ENCODE results near the gene CLEC9A. TPM values are rescaled to one million over a fixed set of nuclear protein-coding genes. Genes with fewer than 3 reads are reported as not detected.

Gene CLEC9A
- total RNA-seq, 2 donors from 2014 or later = 0.18 TPM; not detected in 1

- H3K4me3 Mint-ChIP-seq = no peak overlapping the region
- H3K4me1 Mint-ChIP-seq = no peaks in the 10 kb centered on the region
- DNase-seq (no peak), ATAC-seq (no peak)
- H3K27me3 Mint-ChIP-seq = peaks cover 13% of the 10 kb centered on the region
- H3K36me3 Mint-ChIP-seq (ENCODE audit: low read depth) = no peaks in the 10 kb centered on the region
- H3K27ac Mint-ChIP-seq = no peak overlapping the region
- H3K9me3 ChIP-seq (ENCODE audit: control insufficient read depth, low read length, poor library complexity, severe bottlenecking) = no peaks in the 10 kb centered on the region
Observed at GRCh38 chr12:10101042-10101579, 70.6 kb downstream of the CLEC9A start.

- no peak overlapping the region for H3K4me3 Mint-ChIP-seq
- H3K36me3 Mint-ChIP-seq (ENCODE audit: low read depth) = no peaks in the 10 kb centered on the region
- no peak overlapping the region for H3K27ac Mint-ChIP-seq
- H3K4me1 Mint-ChIP-seq = no peaks in the 10 kb centered on the region
- no peaks in the 10 kb centered on the region for H3K9me3 ChIP-seq (ENCODE audit: control insufficient read depth, low read length, poor library complexity, severe bottlenecking)
- H3K27me3 Mint-ChIP-seq = peaks cover 13% of the 10 kb centered on the region
- ATAC-seq (no peak), DNase-seq (no peak)
Observed at GRCh38 chr12:10101648-10102220, 71.3 kb downstream of the CLEC9A start.

DNA sequence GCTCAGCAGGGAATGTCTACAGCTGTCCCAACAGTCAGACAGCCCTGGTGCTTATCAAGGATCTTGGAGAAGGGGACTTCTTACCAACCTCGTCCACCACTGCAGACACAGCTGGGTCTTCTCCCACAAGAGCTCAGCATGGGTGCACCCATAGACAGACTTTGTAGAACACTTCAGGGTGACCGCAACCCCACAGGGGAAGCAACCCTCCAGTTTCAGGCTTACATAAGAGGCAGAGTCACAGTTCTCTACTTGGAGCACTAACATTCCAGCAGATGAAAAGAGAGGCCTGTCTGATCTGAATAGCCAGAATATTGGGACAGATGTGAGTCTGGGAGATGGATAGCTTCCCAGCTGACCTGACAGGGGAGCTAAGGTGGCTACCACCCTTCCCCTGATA is 71.8 kb downstream of the CLEC9A start:
- Mint-ChIP-seq H3K36me3 (ENCODE audit: low read depth) (peaks cover 3% of the 10 kb centered on the region), H3K4me3 (no peak overlapping the region), H3K27me3 (peaks cover 13% of the 10 kb centered on the region), H3K4me1 (no peaks in the 10 kb centered on the region), H3K27ac (no peak overlapping the region)
- DNase-seq = no peak
- no peak for ATAC-seq
- no peaks in the 10 kb centered on the region for H3K9me3 ChIP-seq (ENCODE audit: control insufficient read depth, low read length, poor library complexity, severe bottlenecking)

DNA sequence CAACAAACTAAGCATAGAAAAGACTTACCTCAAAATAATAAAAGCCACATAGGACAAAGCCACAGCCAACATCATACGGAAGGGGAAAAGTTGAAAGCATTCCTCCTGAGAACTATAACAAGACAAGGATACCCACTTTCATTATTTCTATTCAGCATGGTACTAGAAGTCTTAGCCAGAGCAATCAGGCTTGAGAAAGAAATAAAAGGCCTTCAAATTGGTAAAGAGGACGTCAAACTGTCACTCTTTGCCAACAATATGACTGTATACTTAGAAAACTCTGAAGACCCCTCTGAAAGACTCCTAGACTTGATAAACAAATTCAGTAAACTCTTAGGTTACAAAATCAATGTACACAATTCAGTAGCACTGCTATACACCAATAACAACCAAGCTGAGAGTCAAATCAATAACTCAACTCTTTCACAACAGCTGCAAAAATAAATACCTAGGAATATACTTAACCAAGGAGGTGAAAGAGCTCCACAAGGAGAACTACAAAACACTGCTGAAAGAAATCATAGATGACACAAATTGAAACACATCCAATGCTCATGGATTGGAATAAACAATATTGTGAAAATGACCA is 79.9 kb downstream of the CLEC9A start:
- peaks cover 3% of the 10 kb centered on the region for H3K27me3 Mint-ChIP-seq
- no peak overlapping the region for H3K27ac Mint-ChIP-seq
- ATAC-seq (no peak), DNase-seq (no peak)
- H3K36me3 Mint-ChIP-seq (ENCODE audit: low read depth) = peaks cover 3% of the 10 kb centered on the region
- H3K9me3 ChIP-seq (ENCODE audit: control insufficient read depth, low read length, poor library complexity, severe bottlenecking) = no peaks in the 10 kb centered on the region
- H3K4me1 Mint-ChIP-seq = no peaks in the 10 kb centered on the region
- no peak overlapping the region for H3K4me3 Mint-ChIP-seq

DNA sequence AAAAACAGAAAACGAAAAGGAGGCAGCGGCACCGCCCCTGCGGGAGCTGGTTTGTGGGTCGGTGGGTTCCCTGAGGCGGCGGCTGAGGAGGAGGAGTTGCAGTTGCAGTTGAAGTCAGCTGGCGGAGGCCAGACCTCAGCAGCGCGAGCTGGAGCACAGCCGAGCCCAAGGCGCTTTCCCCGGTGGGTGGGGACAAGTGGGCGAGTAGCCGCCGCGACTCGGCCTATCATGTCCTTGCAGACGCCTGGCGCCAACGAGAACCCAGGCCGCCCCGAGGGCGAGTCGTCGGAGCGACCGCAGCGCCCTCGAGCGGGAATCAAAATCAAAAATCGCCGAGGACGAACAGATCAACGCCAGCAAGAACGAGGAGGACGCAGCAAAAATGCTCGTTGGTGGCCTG is 81.0 kb downstream of the CLEC9A start:
- no peak overlapping the region for H3K27ac Mint-ChIP-seq
- peaks cover 4% of the 10 kb centered on the region for H3K27me3 Mint-ChIP-seq
- no peak overlapping the region for H3K4me3 Mint-ChIP-seq
- DNase-seq = no peak
- no peaks in the 10 kb centered on the region for H3K4me1 Mint-ChIP-seq
- ATAC-seq = no peak
- H3K36me3 Mint-ChIP-seq (ENCODE audit: low read depth) = peaks cover 3% of the 10 kb centered on the region
- H3K9me3 ChIP-seq (ENCODE audit: control insufficient read depth, low read length, poor library complexity, severe bottlenecking) = no peaks in the 10 kb centered on the region

DNA sequence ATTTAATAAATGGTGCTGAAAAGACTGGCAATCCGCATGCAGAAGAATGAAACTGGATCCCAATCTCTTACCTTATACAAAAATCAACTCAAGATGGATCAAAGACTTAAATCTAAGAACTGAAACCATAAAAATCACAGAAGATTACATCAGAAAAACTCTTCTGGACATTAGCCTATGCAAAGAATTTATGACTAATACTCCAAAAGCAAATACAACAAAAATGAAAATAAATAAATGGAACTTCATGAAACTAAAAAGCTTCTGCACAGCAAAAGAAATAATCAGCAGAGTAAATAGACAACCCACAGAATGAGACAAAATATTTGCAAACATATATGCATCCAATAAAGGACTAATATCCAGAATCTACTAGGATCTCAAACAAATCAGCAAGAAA is 82.6 kb downstream of the CLEC9A start:
- H3K27ac Mint-ChIP-seq = no peak overlapping the region
- DNase-seq (no peak), ATAC-seq (no peak)
- no peaks in the 10 kb centered on the region for H3K36me3 Mint-ChIP-seq (ENCODE audit: low read depth)
- H3K4me1 Mint-ChIP-seq = no peaks in the 10 kb centered on the region
- no peak overlapping the region for H3K4me3 Mint-ChIP-seq
- peaks cover 4% of the 10 kb centered on the region for H3K27me3 Mint-ChIP-seq
- H3K9me3 ChIP-seq (ENCODE audit: control insufficient read depth, low read length, poor library complexity, severe bottlenecking) = no peaks in the 10 kb centered on the region

DNA sequence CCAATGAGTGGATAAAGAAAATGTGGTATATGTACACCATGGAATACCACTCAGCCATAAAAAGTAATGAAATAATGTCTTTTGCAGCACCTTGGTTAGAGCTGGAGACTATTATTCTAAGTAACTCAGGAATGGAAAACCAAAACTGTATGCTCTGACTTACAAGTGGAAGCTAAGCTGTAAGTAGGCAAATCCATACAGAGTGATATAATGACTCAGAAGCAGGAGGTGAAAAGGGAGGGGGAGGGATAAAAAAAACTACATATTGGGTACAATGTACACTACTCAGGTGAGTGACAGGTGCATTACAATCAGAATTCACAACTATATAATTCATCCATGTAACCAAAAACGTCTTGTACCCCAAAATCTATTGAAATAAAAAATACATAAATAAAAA is 83.4 kb downstream of the CLEC9A start:
- Mint-ChIP-seq H3K4me1 (peaks cover 2% of the 10 kb centered on the region), H3K36me3 (ENCODE audit: low read depth) (no peaks in the 10 kb centered on the region), H3K27me3 (peaks cover 4% of the 10 kb centered on the region), H3K4me3 (no peak overlapping the region), H3K27ac (no peak overlapping the region)
- H3K9me3 ChIP-seq (ENCODE audit: control insufficient read depth, low read length, poor library complexity, severe bottlenecking) = no peaks in the 10 kb centered on the region
- ATAC-seq (no peak), DNase-seq (no peak)

DNA sequence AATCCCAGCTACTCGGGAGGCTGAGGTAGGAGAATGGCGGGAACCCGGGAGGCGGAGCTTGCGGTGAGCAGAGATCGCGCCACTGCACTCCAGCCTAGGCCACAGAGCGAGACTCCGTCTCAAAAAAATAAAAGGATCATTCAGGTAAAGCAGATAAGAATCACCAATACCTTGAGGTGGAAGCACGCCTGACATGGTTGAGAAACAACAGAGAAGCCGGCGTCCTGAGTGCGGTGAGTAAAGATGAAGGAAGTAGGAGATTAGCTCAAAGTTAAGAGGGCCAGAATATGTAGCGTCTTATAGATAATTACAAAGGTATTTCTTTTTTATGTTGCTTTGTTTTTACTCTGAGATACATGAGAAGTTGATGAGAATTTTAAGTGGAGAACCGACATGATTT is 84.8 kb downstream of the CLEC9A start:
- no peak for ATAC-seq
- H3K4me3 Mint-ChIP-seq = no peak overlapping the region
- no peak overlapping the region for H3K27ac Mint-ChIP-seq
- peaks cover 4% of the 10 kb centered on the region for H3K27me3 Mint-ChIP-seq
- no peak for DNase-seq
- peaks cover 2% of the 10 kb centered on the region for H3K4me1 Mint-ChIP-seq
- H3K36me3 Mint-ChIP-seq (ENCODE audit: low read depth) = no peaks in the 10 kb centered on the region
- H3K9me3 ChIP-seq (ENCODE audit: control insufficient read depth, low read length, poor library complexity, severe bottlenecking) = no peaks in the 10 kb centered on the region

Other genes starting within 250 kb of the CLEC9A start
- gene KLRF1, start 203.2 kb upstream of the CLEC9A start, total RNA-seq = under 1 TPM; 0.52 to 0.57 TPM
- gene CLEC2B, start 161.3 kb upstream of the CLEC9A start, total RNA-seq = 100 to 1,000 TPM in 1 of 2 donors, 10 to 100 TPM in 1; 59.9 to 116 TPM
- not detected for gene KLRF2, start 149.2 kb upstream of the CLEC9A start, total RNA-seq
- not detected for gene CLEC2A, start 98.3 kb upstream of the CLEC9A start, total RNA-seq
- 1 to 10 TPM in 1 of 2 donors, under 1 TPM in 1; 0.37 to 4.6 TPM for gene CLEC12A, start 59.3 kb upstream of the CLEC9A start, total RNA-seq
- gene CLEC1B, start 31.6 kb upstream of the CLEC9A start, total RNA-seq = 10 to 100 TPM in 1 of 2 donors, under 1 TPM in 1; 0.94 to 21.1 TPM
- under 1 TPM in 1 of 2 donors, not detected in 1; 0.25 TPM for gene CLEC12B, start 20.1 kb upstream of the CLEC9A start, total RNA-seq
- not detected for gene CLEC1A, start 68.3 kb downstream of the CLEC9A start, total RNA-seq
- gene CLEC7A, start 99.5 kb downstream of the CLEC9A start, total RNA-seq = 1 to 10 TPM; 3.2 to 8.2 TPM
- under 1 TPM in 1 of 2 donors, not detected in 1; 0.15 TPM for gene OLR1, start 141.4 kb downstream of the CLEC9A start, total RNA-seq
- not detected for gene TMEM52B, start 148.3 kb downstream of the CLEC9A start, total RNA-seq
- 100 to 1,000 TPM; 104 to 110 TPM for gene GABARAPL1, start 182.2 kb downstream of the CLEC9A start, total RNA-seq